Measurements from ENCODE around the gene WNT3A. TPM values are rescaled to one million over a fixed set of nuclear protein-coding genes. Genes with fewer than 3 reads are reported as not detected.

The WNT3A gene
- total and polyA plus RNA-seq, 9 of the 15 experiments (the other 6 are each of a cell fraction or from before 2014, with no cell fraction given): not detected

GRCh38 chr1:228082214-228082917 lies 75.6 kb downstream of the WNT3A start, which contains the start of gene ARF1 (continued):
- TF ChIP-seq VEZF1 (CRISPR knock-in tag; IDR thresholded peaks at IDR 0.05) (peak; percentile 78), BRF1 (IDR thresholded peaks at IDR 0.05; ENCODE audit: borderline replicate concordance, extremely low read depth, insufficient read length) (no peak), SP2 (IDR thresholded peaks at IDR 0.05; ENCODE audit: extremely low read depth, low read depth, low read length, poor library complexity, severe bottlenecking) (no peak), THAP12 (CRISPR knock-in tag; IDR thresholded peaks at IDR 0.05) (peak; percentile 7; the same call in 1 of the 2 replicates), ZFP36 (IDR thresholded peaks at IDR 0.05; ENCODE audit: low read depth, low read length, partially characterized antibody) (no peak), KDM1A (IDR thresholded peaks at IDR 0.05) (peak in 1 of 2 experiments; percentile 82; a peak in 3 of 4 replicates), FOXK2 (conservative IDR thresholded peaks at IDR 0.05 in 1 of 2, IDR thresholded peaks at IDR 0.05 in 1 of 2; ENCODE audit: low read depth in 2 of 2) (no peak), ZNF518B (CRISPR knock-in tag; IDR thresholded peaks at IDR 0.05) (no peak), FOXP1 (CRISPR knock-in tag; IDR thresholded peaks at IDR 0.05) (0 out of 2 replicates have a peak, but pooled peaks have one; percentile 59), ZNF740 (CRISPR knock-in tag; IDR thresholded peaks at IDR 0.05) (0 out of 2 replicates have a peak, but pooled peaks have one; percentile 28), ZNF740 (tag; IDR thresholded peaks at IDR 0.05) (no peak), HES1 (IDR thresholded peaks at IDR 0.05; ENCODE audit: low read depth) (no peak), THAP7 (CRISPR knock-in tag; IDR thresholded peaks at IDR 0.05) (peak; percentile 60; the same call in 1 of the 2 replicates), BRD4 (IDR thresholded peaks at IDR 0.05) (no peak), SLC30A9 (CRISPR knock-in tag; IDR thresholded peaks at IDR 0.05) (0 out of 2 replicates have a peak, but pooled peaks have one; percentile 39), SAFB (IDR thresholded peaks at IDR 0.05; ENCODE audit: borderline replicate concordance, low read depth, low read length) (no peak)
